ENCODE data around the gene EFCAB14. TPM values are rescaled to one million over a fixed set of nuclear protein-coding genes. Genes with fewer than 3 reads are reported as not detected.

Gene EFCAB14
- polyA plus RNA-seq, 1 donor from 2014 or later, result 7.6 TPM

DNA sequence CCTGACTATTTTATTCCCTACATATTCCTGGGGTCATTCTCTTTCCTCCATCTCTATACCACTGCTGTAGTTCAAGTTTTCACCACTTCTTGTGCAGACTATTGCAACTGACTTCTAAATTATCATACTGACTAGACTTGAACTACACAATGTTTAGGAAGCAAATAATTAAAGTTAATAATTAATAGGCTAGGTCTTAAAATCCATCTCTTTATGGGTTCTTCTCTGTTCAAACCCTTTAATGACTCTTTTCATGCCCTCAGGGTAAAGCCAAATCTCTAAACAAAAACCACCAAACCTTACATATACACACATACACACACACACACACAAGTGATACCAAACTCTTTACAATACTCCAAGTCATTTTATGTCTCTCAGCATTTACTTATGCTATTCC, 80.0 kb downstream of the EFCAB14 start:
- Histone ChIP-seq H3K4me2 (ENCODE audit: low read length) (no peak overlapping the region), H3K9me3 (ENCODE audit: low read length) (no peaks in the 10 kb centered on the region), H3K9me2 (ENCODE audit: insufficient read depth, low read length) (no peaks in the 10 kb centered on the region), H3K4me3 (ENCODE audit: low read length) (no peak overlapping the region), H3K36me3 (ENCODE audit: insufficient read depth, low read length) (peaks cover 8% of the 10 kb centered on the region), H3K27ac (ENCODE audit: low read length) (no peak overlapping the region), H3K9ac (ENCODE audit: low read length) (no peak overlapping the region), H2AFZ (ENCODE audit: low read depth, low read length) (no peak overlapping the region), H3K27me3 (ENCODE audit: insufficient read depth, low read depth, low read length) (no peaks in the 10 kb centered on the region), H4K20me1 (ENCODE audit: insufficient read depth) (no peaks in the 10 kb centered on the region), H3F3A (ENCODE audit: insufficient read depth, low read length, poor library complexity, severe bottlenecking) (no peaks in the 10 kb centered on the region), H3K79me2 (replicated peaks; ENCODE audit: insufficient read depth, low read length) (no peaks in the 10 kb centered on the region)
- no peak for TF ChIP-seq RAD21 (conservative IDR thresholded peaks at IDR 0.05)
- TF ChIP-seq, protein P1, sequence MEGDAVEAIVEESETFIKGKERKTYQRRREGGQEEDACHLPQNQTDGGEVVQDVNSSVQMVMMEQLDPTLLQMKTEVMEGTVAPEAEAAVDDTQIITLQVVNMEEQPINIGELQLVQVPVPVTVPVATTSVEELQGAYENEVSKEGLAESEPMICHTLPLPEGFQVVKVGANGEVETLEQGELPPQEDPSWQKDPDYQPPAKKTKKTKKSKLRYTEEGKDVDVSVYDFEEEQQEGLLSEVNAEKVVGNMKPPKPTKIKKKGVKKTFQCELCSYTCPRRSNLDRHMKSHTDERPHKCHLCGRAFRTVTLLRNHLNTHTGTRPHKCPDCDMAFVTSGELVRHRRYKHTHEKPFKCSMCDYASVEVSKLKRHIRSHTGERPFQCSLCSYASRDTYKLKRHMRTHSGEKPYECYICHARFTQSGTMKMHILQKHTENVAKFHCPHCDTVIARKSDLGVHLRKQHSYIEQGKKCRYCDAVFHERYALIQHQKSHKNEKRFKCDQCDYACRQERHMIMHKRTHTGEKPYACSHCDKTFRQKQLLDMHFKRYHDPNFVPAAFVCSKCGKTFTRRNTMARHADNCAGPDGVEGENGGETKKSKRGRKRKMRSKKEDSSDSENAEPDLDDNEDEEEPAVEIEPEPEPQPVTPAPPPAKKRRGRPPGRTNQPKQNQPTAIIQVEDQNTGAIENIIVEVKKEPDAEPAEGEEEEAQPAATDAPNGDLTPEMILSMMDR (IDR thresholded peaks at IDR 0.05; ENCODE audit: poor library complexity, severe bottlenecking), result no peak
- no peak for TF ChIP-seq EZH2 (IDR thresholded peaks at IDR 0.05; ENCODE audit: borderline replicate concordance, insufficient read depth, low read length, poor library complexity, severe bottlenecking)
- TF ChIP-seq MXI1 (conservative IDR thresholded peaks at IDR 0.05; ENCODE audit: poor library complexity, severe bottlenecking), result no peak

DNA sequence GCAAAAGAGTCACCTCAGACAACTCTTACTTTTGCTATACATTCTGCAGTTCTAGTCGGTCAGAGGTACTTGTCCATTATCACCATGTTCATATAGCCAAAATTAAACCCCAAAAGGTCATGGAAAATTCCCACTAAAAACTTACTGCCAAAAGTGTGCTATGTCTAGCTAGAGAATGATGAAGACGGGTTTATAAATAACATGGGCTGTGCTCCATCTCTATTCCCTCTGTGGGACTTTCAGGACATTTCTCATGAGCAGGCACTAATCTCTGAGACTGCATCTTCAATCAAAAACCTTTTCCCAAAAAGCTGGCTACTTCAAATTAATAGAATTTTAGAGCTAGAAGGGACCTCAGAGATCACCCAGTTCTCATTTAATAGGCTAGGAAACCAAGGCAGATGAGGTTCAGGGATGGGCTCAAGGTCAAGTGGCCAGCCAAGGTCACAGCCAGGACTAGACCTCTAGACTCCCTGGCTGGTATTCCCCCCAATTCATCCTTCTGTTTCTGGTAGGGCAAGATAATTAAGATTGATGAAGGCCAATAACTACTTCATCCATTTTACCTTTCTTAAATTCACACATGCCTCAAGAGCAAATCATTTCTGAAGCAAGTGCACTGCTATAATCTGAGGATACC, 81.3 kb downstream of the EFCAB14 start:
- H3K27me3 ChIP-seq (ENCODE audit: insufficient read depth, low read depth, low read length), result no peaks in the 10 kb centered on the region
- no peaks in the 10 kb centered on the region for H3K9me2 ChIP-seq (ENCODE audit: insufficient read depth, low read length)
- H3K36me3 ChIP-seq (ENCODE audit: insufficient read depth, low read length), result peaks cover 8% of the 10 kb centered on the region
- no peak for TF ChIP-seq POLR2AphosphoS5 (IDR thresholded peaks at IDR 0.05)
- no peak for TF ChIP-seq EP300 (conservative IDR thresholded peaks at IDR 0.05; ENCODE audit: poor library complexity, severe bottlenecking)
- TF ChIP-seq SMC3 (conservative IDR thresholded peaks at IDR 0.05; ENCODE audit: poor library complexity), result no peak
- TF ChIP-seq EZH2 (IDR thresholded peaks at IDR 0.05; ENCODE audit: borderline replicate concordance, insufficient read depth, low read length, poor library complexity, severe bottlenecking), result no peak
- no peak for TF ChIP-seq RAD21 (conservative IDR thresholded peaks at IDR 0.05)
- TF ChIP-seq TAF1 (IDR thresholded peaks at IDR 0.05; ENCODE audit: low read depth), result no peak
- TF ChIP-seq, protein P1 (IDR thresholded peaks at IDR 0.05; ENCODE audit: poor library complexity, severe bottlenecking), result no peak
- no peak overlapping the region for H3K4me3 ChIP-seq (ENCODE audit: low read length)
- no peaks in the 10 kb centered on the region for H3K9me3 ChIP-seq (ENCODE audit: low read length)
- no peak overlapping the region for H3K27ac ChIP-seq (ENCODE audit: low read length)
- no peaks in the 10 kb centered on the region for H3F3A ChIP-seq (ENCODE audit: insufficient read depth, low read length, poor library complexity, severe bottlenecking)
- H3K9ac ChIP-seq (ENCODE audit: low read length), result no peak overlapping the region
- H3K79me2 ChIP-seq (replicated peaks; ENCODE audit: insufficient read depth, low read length), result no peaks in the 10 kb centered on the region
- H2AFZ ChIP-seq (ENCODE audit: low read depth, low read length), result no peak overlapping the region
- no peak overlapping the region for H3K4me2 ChIP-seq (ENCODE audit: low read length)
- no peaks in the 10 kb centered on the region for H4K20me1 ChIP-seq (ENCODE audit: insufficient read depth)

DNA sequence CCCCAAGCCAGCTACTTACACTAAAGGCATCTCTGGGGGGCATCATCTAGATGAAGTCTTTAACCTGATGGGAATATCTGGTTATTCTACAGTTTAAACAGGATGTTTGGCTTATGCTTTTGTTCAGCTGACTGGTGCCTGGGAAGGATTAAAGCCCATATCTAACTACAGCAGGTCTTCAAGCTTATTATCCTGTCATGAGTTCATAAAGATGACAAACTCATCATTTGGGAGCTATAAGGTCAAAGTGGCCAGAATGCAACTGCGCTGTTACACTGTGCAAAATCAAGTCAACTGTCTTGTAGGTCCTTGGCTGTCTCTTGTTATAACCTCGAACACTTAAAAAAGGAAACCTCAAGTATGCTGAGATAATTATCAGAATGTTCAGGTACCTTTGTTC, 83.7 kb downstream of the EFCAB14 start:
- H3K79me2 ChIP-seq (replicated peaks; ENCODE audit: insufficient read depth, low read length), result no peaks in the 10 kb centered on the region
- TF ChIP-seq RAD21 (conservative IDR thresholded peaks at IDR 0.05) (no peak), MXI1 (conservative IDR thresholded peaks at IDR 0.05; ENCODE audit: poor library complexity, severe bottlenecking) (no peak), SMC3 (conservative IDR thresholded peaks at IDR 0.05; ENCODE audit: poor library complexity) (no peak), TAF1 (IDR thresholded peaks at IDR 0.05; ENCODE audit: low read depth) (no peak), EZH2 (IDR thresholded peaks at IDR 0.05; ENCODE audit: borderline replicate concordance, insufficient read depth, low read length, poor library complexity, severe bottlenecking) (no peak), EP300 (conservative IDR thresholded peaks at IDR 0.05; ENCODE audit: poor library complexity, severe bottlenecking) (no peak), POLR2AphosphoS5 (IDR thresholded peaks at IDR 0.05) (no peak)
- TF ChIP-seq, protein P2, sequence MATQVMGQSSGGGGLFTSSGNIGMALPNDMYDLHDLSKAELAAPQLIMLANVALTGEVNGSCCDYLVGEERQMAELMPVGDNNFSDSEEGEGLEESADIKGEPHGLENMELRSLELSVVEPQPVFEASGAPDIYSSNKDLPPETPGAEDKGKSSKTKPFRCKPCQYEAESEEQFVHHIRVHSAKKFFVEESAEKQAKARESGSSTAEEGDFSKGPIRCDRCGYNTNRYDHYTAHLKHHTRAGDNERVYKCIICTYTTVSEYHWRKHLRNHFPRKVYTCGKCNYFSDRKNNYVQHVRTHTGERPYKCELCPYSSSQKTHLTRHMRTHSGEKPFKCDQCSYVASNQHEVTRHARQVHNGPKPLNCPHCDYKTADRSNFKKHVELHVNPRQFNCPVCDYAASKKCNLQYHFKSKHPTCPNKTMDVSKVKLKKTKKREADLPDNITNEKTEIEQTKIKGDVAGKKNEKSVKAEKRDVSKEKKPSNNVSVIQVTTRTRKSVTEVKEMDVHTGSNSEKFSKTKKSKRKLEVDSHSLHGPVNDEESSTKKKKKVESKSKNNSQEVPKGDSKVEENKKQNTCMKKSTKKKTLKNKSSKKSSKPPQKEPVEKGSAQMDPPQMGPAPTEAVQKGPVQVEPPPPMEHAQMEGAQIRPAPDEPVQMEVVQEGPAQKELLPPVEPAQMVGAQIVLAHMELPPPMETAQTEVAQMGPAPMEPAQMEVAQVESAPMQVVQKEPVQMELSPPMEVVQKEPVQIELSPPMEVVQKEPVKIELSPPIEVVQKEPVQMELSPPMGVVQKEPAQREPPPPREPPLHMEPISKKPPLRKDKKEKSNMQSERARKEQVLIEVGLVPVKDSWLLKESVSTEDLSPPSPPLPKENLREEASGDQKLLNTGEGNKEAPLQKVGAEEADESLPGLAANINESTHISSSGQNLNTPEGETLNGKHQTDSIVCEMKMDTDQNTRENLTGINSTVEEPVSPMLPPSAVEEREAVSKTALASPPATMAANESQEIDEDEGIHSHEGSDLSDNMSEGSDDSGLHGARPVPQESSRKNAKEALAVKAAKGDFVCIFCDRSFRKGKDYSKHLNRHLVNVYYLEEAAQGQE (IDR thresholded peaks at IDR 0.05; ENCODE audit: borderline replicate concordance), result no peak
- TF ChIP-seq, protein P1 (IDR thresholded peaks at IDR 0.05; ENCODE audit: poor library complexity, severe bottlenecking), result no peak
- no peaks in the 10 kb centered on the region for H3K9me2 ChIP-seq (ENCODE audit: insufficient read depth, low read length)
- H3K4me2 ChIP-seq (ENCODE audit: low read length), result no peak overlapping the region
- H3F3A ChIP-seq (ENCODE audit: insufficient read depth, low read length, poor library complexity, severe bottlenecking), result no peaks in the 10 kb centered on the region
- H3K27ac ChIP-seq (ENCODE audit: low read length), result no peak overlapping the region
- H3K27me3 ChIP-seq (ENCODE audit: insufficient read depth, low read depth, low read length), result no peaks in the 10 kb centered on the region
- H2AFZ ChIP-seq (ENCODE audit: low read depth, low read length), result no peak overlapping the region
- no peak overlapping the region for H3K9ac ChIP-seq (ENCODE audit: low read length)
- peaks cover 10% of the 10 kb centered on the region for H3K36me3 ChIP-seq (ENCODE audit: insufficient read depth, low read length)
- no peak overlapping the region for H3K4me3 ChIP-seq (ENCODE audit: low read length)
- no peaks in the 10 kb centered on the region for H3K9me3 ChIP-seq (ENCODE audit: low read length)
- H4K20me1 ChIP-seq (ENCODE audit: insufficient read depth), result no peaks in the 10 kb centered on the region

All from neural cell (in vitro differentiated cells).